HepG2 (cell line): ENCODE results near the gene CHDH. TPM values are rescaled to one million over a fixed set of nuclear protein-coding genes. Genes with fewer than 3 reads are reported as not detected.

Experiments used
- AFF4 ChIP-seq: sonication (generic); formaldehyde crosslinking; IDR thresholded peaks from 2 replicates; pipeline ENCODE4 v1.4.0; 2020; ENCODE audit warnings: missing genetic modification reagents
- AHR ChIP-seq: IDR thresholded peaks from 2 replicates; pipeline ENCODE4 v1.6.1; 2018; ENCODE audit warnings: missing genetic modification reagents, missing compliant biosample characterization
- CERS6 ChIP-seq: sonication (generic); formaldehyde crosslinking; IDR thresholded peaks from 2 replicates; pipeline ENCODE4 v1.5.0; 2020; ENCODE audit warnings: missing genetic modification reagents
- ELF4 ChIP-seq: sonication (generic); formaldehyde crosslinking; IDR thresholded peaks from 2 replicates; pipeline ENCODE4 v1.5.0; 2020; ENCODE audit warnings: missing genetic modification reagents, mild to moderate bottlenecking, moderate library complexity, borderline replicate concordance
- ELK4 ChIP-seq: sonication (generic); formaldehyde crosslinking; IDR thresholded peaks from 2 replicates; pipeline ENCODE4 v1.9.0; 2021; ENCODE audit warnings: missing genetic modification reagents, borderline replicate concordance
- GABPB1 ChIP-seq: IDR thresholded peaks from 2 replicates; pipeline ENCODE4 v1.6.1; 2016; ENCODE audit warnings: mild to moderate bottlenecking, missing genetic modification reagents, moderate library complexity, missing compliant biosample characterization
- NCOR1 ChIP-seq: fragments of 200-600 bp; sonication (generic); IDR thresholded peaks from 2 replicates; pipeline ENCODE4 v1.7.0; 2017; ENCODE audit warnings: antibody characterized with exemption, low read length, borderline replicate concordance
- STAT6 ChIP-seq: sonication (generic); formaldehyde crosslinking; IDR thresholded peaks from 2 replicates; pipeline ENCODE4 v1.4.0; 2020; ENCODE audit warnings: missing genetic modification reagents, mild to moderate bottlenecking, borderline replicate concordance
- THAP7 ChIP-seq: sonication (generic); formaldehyde crosslinking; IDR thresholded peaks from 2 replicates; pipeline ENCODE4 v1.8.1; 2023; ENCODE audit warnings: mild to moderate bottlenecking, missing genetic modification reagents
- XBP1 ChIP-seq: sonication (generic); formaldehyde crosslinking; IDR thresholded peaks from 2 replicates; pipeline ENCODE4 v1.5.0; 2020; ENCODE audit warnings: missing genetic modification reagents
- ZFY ChIP-seq: sonication (generic); formaldehyde crosslinking; IDR thresholded peaks from 2 replicates; pipeline ENCODE4 v1.4.0; 2020; ENCODE audit warnings: missing genetic modification reagents
- ZMYM3 ChIP-seq: sonication (generic); formaldehyde crosslinking; IDR thresholded peaks from 2 replicates; pipeline ENCODE4 v1.5.1; 2020; ENCODE audit warnings: mild to moderate bottlenecking, missing genetic modification reagents
- ZNF10 ChIP-seq: sonication (generic); formaldehyde crosslinking; IDR thresholded peaks from 2 replicates; pipeline ENCODE4 v1.4.0; 2020; ENCODE audit warnings: mild to moderate bottlenecking, low read depth, missing genetic modification reagents, borderline replicate concordance
- ZNF20 ChIP-seq: sonication (generic); formaldehyde crosslinking; IDR thresholded peaks from 2 replicates; pipeline ENCODE4 v1.4.0; 2020; ENCODE audit warnings: mild to moderate bottlenecking, moderate library complexity, missing genetic modification reagents
- ZNF546 ChIP-seq: sonication (generic); formaldehyde crosslinking; conservative IDR thresholded peaks from 2 replicates; pipeline ENCODE4 v1.8.1; 2023; ENCODE audit warnings: mild to moderate bottlenecking, missing genetic modification reagents
- ZNF784 ChIP-seq: sonication (generic); formaldehyde crosslinking; IDR thresholded peaks from 2 replicates; pipeline ENCODE4 v1.5.1; 2020; ENCODE audit warnings: missing genetic modification reagents, mild to moderate bottlenecking, borderline replicate concordance
- ZSCAN20 ChIP-seq: sonication (generic); formaldehyde crosslinking; IDR thresholded peaks from 2 replicates; pipeline ENCODE4 v1.4.0; 2020; ENCODE audit warnings: missing genetic modification reagents, mild to moderate bottlenecking, borderline replicate concordance
- polyA plus RNA-seq, 8 experiments: library from polyadenylated mRNA; depleted of rRNA in 3 of 8; stranded (reverse) in 7 of 8; unstranded in 1 of 8; fragments of >200 nt; fragmentation: Illumina TruSeq in 4 of 8; extraction: Trizol in 4 of 8; gene quantifications; 2 replicates each; pipeline versions ENCODE4 v1.2.1 to v1.2.3, GENCODE V29; 2011 to 2016; ENCODE audit warnings: low read depth in 4 of 8, missing spikeins in 1 of 8, mixed read lengths in 1 of 8; ENCODE audit not compliant: insufficient read depth in 1 of 8
- total RNA-seq, 5 experiments: library from RNA; depleted of rRNA; stranded (reverse); fragments of >200 nt; fragmentation: Illumina TruSeq; extraction: Trizol; gene quantifications; 2 replicates each; pipeline ENCODE4 v1.2.3, GENCODE V29; 2016; ENCODE audit warnings: low read depth in 1 of 5

The CHDH gene
- total and polyA plus RNA-seq, 2 of the 13 experiments (the other 11 are each of a cell fraction or from before 2014, with no cell fraction given), result 28.1 to 48.9 TPM

- peak; percentile 90; the same call in 1 of the 2 replicates for TF ChIP-seq ZSCAN20 (CRISPR knock-in tag)
- TF ChIP-seq AHR (CRISPR knock-in tag), result no peak
- TF ChIP-seq ZMYM3 (CRISPR knock-in tag), result no peak; the same call in 1 of the 2 replicates
- peak; percentile 11; the same call in 1 of the 2 replicates for TF ChIP-seq GABPB1 (CRISPR knock-in tag)
- no peak for TF ChIP-seq AFF4 (CRISPR knock-in tag)
- no peak for TF ChIP-seq CERS6 (CRISPR knock-in tag)
- peak; percentile 76 for TF ChIP-seq ZFY
- TF ChIP-seq ELK4 (CRISPR knock-in tag), result no peak
- no peak for TF ChIP-seq ZNF10 (CRISPR knock-in tag)
- TF ChIP-seq STAT6 (CRISPR knock-in tag), result no peak
- no peak for TF ChIP-seq ZNF546 (CRISPR knock-in tag)
- no peak for TF ChIP-seq NCOR1
- TF ChIP-seq ZNF20 (CRISPR knock-in tag), result no peak
- TF ChIP-seq ELF4 (CRISPR knock-in tag), result no peak
- 0 out of 2 replicates have a peak, but pooled peaks have one; percentile 37 for TF ChIP-seq XBP1 (CRISPR knock-in tag)
- TF ChIP-seq ZNF784 (CRISPR knock-in tag), result no peak
- no peak for TF ChIP-seq THAP7 (CRISPR knock-in tag)
Measured at GRCh38 chr3:53842436-53843194, 3.6 kb downstream of the CHDH start (continued).
